ENCODE measurements around the gene CAPZB. TPM values are rescaled to one million over a fixed set of nuclear protein-coding genes. Genes with fewer than 3 reads are reported as not detected.

Gene CAPZB
- total RNA-seq, 1 donor = 102 TPM

- DNase-seq (ENCODE audit: low read depth in 2 of 3, low spot score in 2 of 3) = no peak
Observed at GRCh38 chr1:19433719-19433998, 51.7 kb downstream of the CAPZB start.

- no peak for DNase-seq (ENCODE audit: low read depth in 2 of 3, low spot score in 2 of 3)
Observed at GRCh38 chr1:19432943-19433718, 52.2 kb downstream of the CAPZB start.

GRCh38 chr1:19430121-19431068 is 54.9 kb downstream of the CAPZB start:
- no peak for DNase-seq (ENCODE audit: low read depth in 2 of 3, low spot score in 2 of 3)

GRCh38 chr1:19429611-19430010 is 55.7 kb downstream of the CAPZB start:
- no peak for DNase-seq (ENCODE audit: low read depth in 2 of 3, low spot score in 2 of 3)

- DNase-seq (ENCODE audit: low read depth in 2 of 3, low spot score in 2 of 3) = no peak
Observed at GRCh38 chr1:19427087-19427781, 58.1 kb downstream of the CAPZB start.

- DNase-seq (ENCODE audit: low read depth in 2 of 3, low spot score in 2 of 3) = no peak
Observed at GRCh38 chr1:19426294-19427086, 58.8 kb downstream of the CAPZB start.

GRCh38 chr1:19425646-19426239 is 59.6 kb downstream of the CAPZB start:
- DNase-seq (ENCODE audit: low read depth in 2 of 3, low spot score in 2 of 3) = no peak

GRCh38 chr1:19424651-19425570 is 60.4 kb downstream of the CAPZB start:
- no peak for DNase-seq (ENCODE audit: low read depth in 2 of 3, low spot score in 2 of 3)

GRCh38 chr1:19423130-19423529 is 62.2 kb downstream of the CAPZB start:
- DNase-seq (ENCODE audit: low read depth in 2 of 3, low spot score in 2 of 3) = no peak

GRCh38 chr1:19421365-19421764 is 64.0 kb downstream of the CAPZB start:
- DNase-seq (ENCODE audit: low read depth in 2 of 3, low spot score in 2 of 3) = no peak

GRCh38 chr1:19420606-19421005 is 64.7 kb downstream of the CAPZB start:
- no peak for DNase-seq (ENCODE audit: low read depth in 2 of 3, low spot score in 2 of 3)

GRCh38 chr1:19419691-19420090 is 65.6 kb downstream of the CAPZB start:
- no peak for DNase-seq (ENCODE audit: low read depth in 2 of 3, low spot score in 2 of 3)

GRCh38 chr1:19418503-19418971 is 66.8 kb downstream of the CAPZB start:
- DNase-seq (ENCODE audit: low read depth in 2 of 3, low spot score in 2 of 3) = no peak

- no peak for DNase-seq (ENCODE audit: low read depth in 2 of 3, low spot score in 2 of 3)
Observed at GRCh38 chr1:19416921-19417470, 68.3 kb downstream of the CAPZB start.

GRCh38 chr1:19416145-19416544 is 69.2 kb downstream of the CAPZB start:
- DNase-seq (ENCODE audit: low read depth in 2 of 3, low spot score in 2 of 3) = no peak

- DNase-seq (ENCODE audit: low read depth in 2 of 3, low spot score in 2 of 3) = no peak
Observed at GRCh38 chr1:19414515-19415121, 70.7 kb downstream of the CAPZB start.

GRCh38 chr1:19413999-19414398 is 71.3 kb downstream of the CAPZB start:
- DNase-seq (ENCODE audit: low read depth in 2 of 3, low spot score in 2 of 3) = no peak

- DNase-seq (ENCODE audit: low read depth in 2 of 3, low spot score in 2 of 3) = no peak
Observed at GRCh38 chr1:19412654-19413053, 72.7 kb downstream of the CAPZB start.

All from hematopoietic multipotent progenitor cell (in vitro differentiated cells).